Left lung (tissue), 10 donors: ENCODE results near the gene SEPTIN5. TPM values are rescaled to one million over a fixed set of nuclear protein-coding genes. Genes with fewer than 3 reads are reported as not detected.

ENCODE experiments used
- ATAC-seq: fragments of 200-7000 bp; cut with Tn5 transposase; one replicate; pipeline ENCODE4 v1.9.1; 2020; ENCODE audit warnings: moderate library complexity
- DNase-seq, 4 donors: peaks; one replicate each; pipeline ENCODE4 v3.0.0-alpha.2; 2013 to 2020
- H3K27ac ChIP-seq, 2 donors: fragments of 200-600 bp; sonication (generic) in 1 of 2; one replicate each; pipeline versions ENCODE4 v1.5.0 to v1.8.0; 2020 to 2021
- H3K27me3 ChIP-seq, 2 donors: fragments of 200-600 bp; sonication (generic) in 1 of 2; one replicate each; pipeline versions ENCODE4 v1.5.0 to v1.8.0; 2020 to 2021
- H3K36me3 ChIP-seq, 2 donors: fragments of 200-600 bp; sonication (generic) in 1 of 2; one replicate each; pipeline versions ENCODE4 v1.5.0 to v1.8.0; 2020 to 2021
- H3K4me1 ChIP-seq, 2 donors: fragments of 200-600 bp; one replicate each; pipeline ENCODE4 v1.8.0; 2021
- H3K4me3 ChIP-seq, 2 donors: fragments of 200-600 bp; sonication (generic) in 1 of 2; one replicate each; pipeline versions ENCODE4 v1.5.0 to v1.8.0; 2020 to 2021; ENCODE audit warnings: mild to moderate bottlenecking in 1 of 2
- H3K9me3 ChIP-seq, 2 donors: fragments of 200-600 bp; sonication (generic) in 1 of 2; one replicate each; pipeline versions ENCODE4 v1.5.0 to v1.8.0; 2020 to 2021
- CTCF ChIP-seq, 2 donors: fragments of 200-600 bp; sonication (generic) in 1 of 2; IDR thresholded peaks; one replicate each; pipeline versions ENCODE4 v1.5.0 to v1.8.0; 2021; ENCODE audit warnings: antibody characterized with exemption in 2 of 2
- intact Hi-C, 2 donors: fragments of 100-400 bp; cut with DNase I; formaldehyde crosslinking; loops; one replicate each; pipeline versions ENCODE4 v1.11.2 to v1.14.2; 2022
- polyA plus RNA-seq, 6 donors: library from polyadenylated mRNA; unstranded; fragments of 120-200 nt; gene quantifications; one replicate each; pipeline ENCODE4 v1.2.1, GENCODE V29; 2013; ENCODE audit not compliant: insufficient read length in 6 of 6
- total RNA-seq, 2 donors: library from RNA; stranded (reverse); fragmentation: NEBNext Ultra II Directional; extraction: Animal tissue kit (Norgen Biotek cat#: 25700); gene quantifications; one replicate each; pipeline ENCODE4 v1.2.1, GENCODE V29; 2021
- donor health status: DM: no; HTN: yes; CAD: no.
- donor health status: DM: no; HTN: no; CAD: no.

Gene SEPTIN5
- total and polyA plus RNA-seq, 8 donors: 14.6 to 80.0 (median 63.0) TPM

GRCh38 chr22:19717691-19718455, 3.6 kb downstream of the SEPTIN5 start:
- H3K9me3 ChIP-seq: no peaks in the 10 kb centered on the region
- TF ChIP-seq CTCF (IDR thresholded peaks at IDR 0.05): peak; percentile 99
- peak; percentile 70 to 97 (median 83) for DNase-seq
- H3K27me3 ChIP-seq: peaks cover 24 to 98% of the 10 kb centered on the region in 2 donors
- intact Hi-C loops: no loop called here
- peak overlapping the region; percentile 47 to 53 for H3K4me3 ChIP-seq
- ATAC-seq: peak; percentile 93
- peaks cover 0 to 26% of the 10 kb centered on the region in 2 donors for H3K36me3 ChIP-seq
- peaks cover 8 to 51% of the 10 kb centered on the region in 2 donors for H3K4me1 ChIP-seq
- H3K27ac ChIP-seq: no peak overlapping the region

- TF ChIP-seq CTCF (IDR thresholded peaks at IDR 0.05): no peak
- peaks cover 13 to 58% of the 10 kb centered on the region in 2 donors for H3K4me1 ChIP-seq
- DNase-seq: no peak
- H3K27me3 ChIP-seq: peaks cover 28 to 98% of the 10 kb centered on the region in 2 donors
- H3K36me3 ChIP-seq: peaks cover 0 to 26% of the 10 kb centered on the region in 2 donors
- H3K9me3 ChIP-seq: no peaks in the 10 kb centered on the region
- H3K27ac ChIP-seq: no peak overlapping the region
- H3K4me3 ChIP-seq: peak overlapping the region; percentile 47 to 53
- ATAC-seq: no peak
- intact Hi-C loops: no loop called here
These were observed 4.2 kb downstream of the SEPTIN5 start for GRCh38 chr22:19718456-19719049.

GRCh38 chr22:19719050-19719482, 4.8 kb downstream of the SEPTIN5 start:
- peak overlapping the region; percentile 47 to 53 for H3K4me3 ChIP-seq
- intact Hi-C loops: no loop called here

GRCh38 chr22:19719488-19720021, 5.3 kb downstream of the SEPTIN5 start:
- no peak for TF ChIP-seq CTCF (IDR thresholded peaks at IDR 0.05)
- Histone ChIP-seq H3K9me3 (no peaks in the 10 kb centered on the region), H3K4me3 (no peak overlapping the region), H3K27me3 (peaks cover 36 to 100% of the 10 kb centered on the region in 2 donors), H3K4me1 (peaks cover 14 to 62% of the 10 kb centered on the region in 2 donors), H3K36me3 (peaks cover 0 to 26% of the 10 kb centered on the region in 2 donors), H3K27ac (no peak overlapping the region)
- intact Hi-C loops: no loop called here
- no peak for DNase-seq
- no peak for ATAC-seq

More at GRCh38 chr22:19719050-19719482, 4.8 kb downstream of the SEPTIN5 start:
- Histone ChIP-seq H3K4me1 (peaks cover 14 to 59% of the 10 kb centered on the region in 2 donors), H3K27ac (no peak overlapping the region), H3K36me3 (peaks cover 0 to 26% of the 10 kb centered on the region in 2 donors), H3K27me3 (peaks cover 32 to 98% of the 10 kb centered on the region in 2 donors), H3K9me3 (no peaks in the 10 kb centered on the region)
- no peak for TF ChIP-seq CTCF (IDR thresholded peaks at IDR 0.05)
- DNase-seq: no peak
- no peak for ATAC-seq
